ENCODE data around the gene SPRY2. TPM values are rescaled to one million over a fixed set of nuclear protein-coding genes. Genes with fewer than 3 reads are reported as not detected.

Gene SPRY2
- total and polyA plus RNA-seq, 2 of the 13 experiments (the other 11 are each of a cell fraction or from before 2014, with no cell fraction given) = 7.4 to 25.1 TPM

DNA sequence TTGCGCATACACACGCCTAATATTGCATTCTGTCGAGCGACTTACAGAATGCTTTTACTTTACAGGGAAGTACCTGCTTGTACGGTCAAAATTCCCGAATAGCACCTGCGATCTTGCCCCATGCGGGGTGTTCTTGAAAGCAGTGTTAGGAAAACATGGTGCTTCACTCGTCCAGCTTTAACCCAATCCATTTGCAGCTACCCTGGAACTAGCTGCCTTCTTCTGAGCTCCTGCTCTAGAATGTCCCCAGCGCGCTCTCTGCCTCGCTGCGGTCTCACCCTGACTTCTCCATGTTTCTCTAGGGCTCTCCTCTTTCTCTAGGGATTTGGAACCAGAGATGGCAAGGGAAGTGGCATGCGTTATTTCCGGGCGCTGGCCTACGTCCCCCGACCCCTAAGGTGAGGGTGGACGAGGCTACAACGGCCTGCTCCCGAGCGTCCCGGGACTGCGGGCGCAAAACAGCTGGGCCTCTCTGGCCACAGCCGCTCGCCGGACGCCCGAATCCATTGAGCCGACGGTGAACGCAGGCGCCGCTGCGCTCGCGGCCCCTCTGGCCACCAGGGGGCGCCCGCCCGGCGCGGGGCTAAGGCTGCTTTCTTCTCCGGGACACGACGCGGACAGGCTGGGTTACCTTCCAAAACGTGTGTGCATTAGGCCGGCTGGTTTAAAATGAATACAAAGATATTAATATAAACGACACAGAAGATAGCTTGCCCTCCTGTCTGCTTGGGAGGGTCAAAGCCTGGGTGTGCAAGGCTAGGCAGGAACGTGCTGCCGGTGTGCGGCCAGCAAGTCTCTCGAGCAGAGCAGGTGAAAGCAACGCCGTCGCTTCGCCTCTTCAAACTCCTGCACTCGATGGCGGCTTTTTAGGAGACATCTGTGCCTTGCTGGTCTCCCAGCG, 1.8 kb upstream of the SPRY2 start (continued):
- TF ChIP-seq, protein P1, sequence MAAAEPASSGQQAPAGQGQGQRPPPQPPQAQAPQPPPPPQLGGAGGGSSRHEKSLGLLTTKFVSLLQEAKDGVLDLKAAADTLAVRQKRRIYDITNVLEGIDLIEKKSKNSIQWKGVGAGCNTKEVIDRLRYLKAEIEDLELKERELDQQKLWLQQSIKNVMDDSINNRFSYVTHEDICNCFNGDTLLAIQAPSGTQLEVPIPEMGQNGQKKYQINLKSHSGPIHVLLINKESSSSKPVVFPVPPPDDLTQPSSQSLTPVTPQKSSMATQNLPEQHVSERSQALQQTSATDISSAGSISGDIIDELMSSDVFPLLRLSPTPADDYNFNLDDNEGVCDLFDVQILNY (CRISPR knock-in tag; conservative IDR thresholded peaks at IDR 0.05) = no peak
- TF ChIP-seq, protein P2, sequence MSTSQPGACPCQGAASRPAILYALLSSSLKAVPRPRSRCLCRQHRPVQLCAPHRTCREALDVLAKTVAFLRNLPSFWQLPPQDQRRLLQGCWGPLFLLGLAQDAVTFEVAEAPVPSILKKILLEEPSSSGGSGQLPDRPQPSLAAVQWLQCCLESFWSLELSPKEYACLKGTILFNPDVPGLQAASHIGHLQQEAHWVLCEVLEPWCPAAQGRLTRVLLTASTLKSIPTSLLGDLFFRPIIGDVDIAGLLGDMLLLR (CRISPR knock-in tag; IDR thresholded peaks at IDR 0.05) = 0 out of 2 replicates have a peak, but pooled peaks have one; percentile 23
- no peak for TF ChIP-seq IRF2 (CRISPR knock-in tag; IDR thresholded peaks at IDR 0.05)
- TF ChIP-seq, protein P3, sequence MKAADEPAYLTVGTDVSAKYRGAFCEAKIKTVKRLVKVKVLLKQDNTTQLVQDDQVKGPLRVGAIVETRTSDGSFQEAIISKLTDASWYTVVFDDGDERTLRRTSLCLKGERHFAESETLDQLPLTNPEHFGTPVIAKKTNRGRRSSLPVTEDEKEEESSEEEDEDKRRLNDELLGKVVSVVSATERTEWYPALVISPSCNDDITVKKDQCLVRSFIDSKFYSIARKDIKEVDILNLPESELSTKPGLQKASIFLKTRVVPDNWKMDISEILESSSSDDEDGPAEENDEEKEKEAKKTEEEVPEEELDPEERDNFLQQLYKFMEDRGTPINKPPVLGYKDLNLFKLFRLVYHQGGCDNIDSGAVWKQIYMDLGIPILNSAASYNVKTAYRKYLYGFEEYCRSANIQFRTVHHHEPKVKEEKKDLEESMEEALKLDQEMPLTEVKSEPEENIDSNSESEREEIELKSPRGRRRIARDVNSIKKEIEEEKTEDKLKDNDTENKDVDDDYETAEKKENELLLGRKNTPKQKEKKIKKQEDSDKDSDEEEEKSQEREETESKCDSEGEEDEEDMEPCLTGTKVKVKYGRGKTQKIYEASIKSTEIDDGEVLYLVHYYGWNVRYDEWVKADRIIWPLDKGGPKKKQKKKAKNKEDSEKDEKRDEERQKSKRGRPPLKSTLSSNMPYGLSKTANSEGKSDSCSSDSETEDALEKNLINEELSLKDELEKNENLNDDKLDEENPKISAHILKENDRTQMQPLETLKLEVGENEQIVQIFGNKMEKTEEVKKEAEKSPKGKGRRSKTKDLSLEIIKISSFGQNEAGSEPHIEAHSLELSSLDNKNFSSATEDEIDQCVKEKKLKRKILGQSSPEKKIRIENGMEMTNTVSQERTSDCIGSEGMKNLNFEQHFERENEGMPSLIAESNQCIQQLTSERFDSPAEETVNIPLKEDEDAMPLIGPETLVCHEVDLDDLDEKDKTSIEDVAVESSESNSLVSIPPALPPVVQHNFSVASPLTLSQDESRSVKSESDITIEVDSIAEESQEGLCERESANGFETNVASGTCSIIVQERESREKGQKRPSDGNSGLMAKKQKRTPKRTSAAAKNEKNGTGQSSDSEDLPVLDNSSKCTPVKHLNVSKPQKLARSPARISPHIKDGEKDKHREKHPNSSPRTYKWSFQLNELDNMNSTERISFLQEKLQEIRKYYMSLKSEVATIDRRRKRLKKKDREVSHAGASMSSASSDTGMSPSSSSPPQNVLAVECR (CRISPR knock-in tag; IDR thresholded peaks at IDR 0.05; ENCODE audit: borderline replicate concordance) = peak; percentile 81
- no peak for TF ChIP-seq CEBPG (CRISPR knock-in tag; IDR thresholded peaks at IDR 0.05)
- peak; percentile 53; the same call in 1 of the 2 replicates for TF ChIP-seq SALL1 (CRISPR knock-in tag; IDR thresholded peaks at IDR 0.05)
- peak; percentile 38; the same call in 1 of the 3 replicates for TF ChIP-seq MXI1 (IDR thresholded peaks at IDR 0.05; ENCODE audit: borderline replicate concordance, low read depth, low read length)
- TF ChIP-seq TEAD2 (CRISPR knock-in tag; IDR thresholded peaks at IDR 0.05) = 0 out of 2 replicates have a peak, but pooled peaks have one; percentile 21
- no peak for TF ChIP-seq RBAK (CRISPR knock-in tag; IDR thresholded peaks at IDR 0.05)
- TF ChIP-seq, protein P4, sequence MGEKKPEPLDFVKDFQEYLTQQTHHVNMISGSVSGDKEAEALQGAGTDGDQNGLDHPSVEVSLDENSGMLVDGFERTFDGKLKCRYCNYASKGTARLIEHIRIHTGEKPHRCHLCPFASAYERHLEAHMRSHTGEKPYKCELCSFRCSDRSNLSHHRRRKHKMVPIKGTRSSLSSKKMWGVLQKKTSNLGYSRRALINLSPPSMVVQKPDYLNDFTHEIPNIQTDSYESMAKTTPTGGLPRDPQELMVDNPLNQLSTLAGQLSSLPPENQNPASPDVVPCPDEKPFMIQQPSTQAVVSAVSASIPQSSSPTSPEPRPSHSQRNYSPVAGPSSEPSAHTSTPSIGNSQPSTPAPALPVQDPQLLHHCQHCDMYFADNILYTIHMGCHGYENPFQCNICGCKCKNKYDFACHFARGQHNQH (CRISPR knock-in tag; IDR thresholded peaks at IDR 0.05) = peak; percentile 76; the same call in 1 of the 2 replicates
- no peak for TF ChIP-seq NCOA1 (CRISPR knock-in tag; IDR thresholded peaks at IDR 0.05)
- peak; percentile 76; the same call in 1 of the 2 replicates for TF ChIP-seq RNF2 (conservative IDR thresholded peaks at IDR 0.05; ENCODE audit: low read depth)
- peak; percentile 80; the same call in 1 of the 2 replicates for TF ChIP-seq ZNF788 (CRISPR knock-in tag; IDR thresholded peaks at IDR 0.05; ENCODE audit: borderline replicate concordance)
- TF ChIP-seq HDAC2 (CRISPR knock-in tag; IDR thresholded peaks at IDR 0.05) = 0 out of 2 replicates have a peak, but pooled peaks have one; percentile 26
- 0 out of 2 replicates have a peak, but pooled peaks have one; percentile 51 for TF ChIP-seq ZNF766 (CRISPR knock-in tag; IDR thresholded peaks at IDR 0.05; ENCODE audit: borderline replicate concordance)
- TF ChIP-seq, protein P5, sequence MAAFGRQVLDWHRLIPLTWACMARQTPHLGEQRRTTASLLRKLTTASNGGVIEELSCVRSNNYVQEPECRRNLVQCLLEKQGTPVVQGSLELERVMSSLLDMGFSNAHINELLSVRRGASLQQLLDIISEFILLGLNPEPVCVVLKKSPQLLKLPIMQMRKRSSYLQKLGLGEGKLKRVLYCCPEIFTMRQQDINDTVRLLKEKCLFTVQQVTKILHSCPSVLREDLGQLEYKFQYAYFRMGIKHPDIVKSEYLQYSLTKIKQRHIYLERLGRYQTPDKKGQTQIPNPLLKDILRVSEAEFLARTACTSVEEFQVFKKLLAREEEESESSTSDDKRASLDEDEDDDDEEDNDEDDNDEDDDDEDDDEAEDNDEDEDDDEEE (CRISPR knock-in tag; IDR thresholded peaks at IDR 0.05) = peak; percentile 49
- no peak for TF ChIP-seq ZNF567 (CRISPR knock-in tag; IDR thresholded peaks at IDR 0.05; ENCODE audit: borderline replicate concordance)
- peak; percentile 90 for TF ChIP-seq BRCA1 (CRISPR knock-in tag; IDR thresholded peaks at IDR 0.05)
- TF ChIP-seq RAD21 (CRISPR knock-in tag; IDR thresholded peaks at IDR 0.05) = peak; percentile 81
- peak in 1 of 2 experiments; percentile 73; a peak in 2 of 4 replicates for TF ChIP-seq KLF16 (CRISPR knock-in tag; IDR thresholded peaks at IDR 0.05)
- TF ChIP-seq ZSCAN29 (CRISPR knock-in tag; conservative IDR thresholded peaks at IDR 0.05) = no peak; the same call in 1 of the 2 replicates
- TF ChIP-seq SCMH1 (CRISPR knock-in tag; IDR thresholded peaks at IDR 0.05; ENCODE audit: borderline replicate concordance) = no peak

Data from HepG2 (cell line).